B cell (primary cell): ENCODE results near the gene SMAD7. TPM values are rescaled to one million over a fixed set of nuclear protein-coding genes. Genes with fewer than 3 reads are reported as not detected.

Source experiments
- ATAC-seq: fragments of 200-7000 bp; cut with Tn5 transposase; one replicate; pipeline ENCODE4 v1.10.0; 2021; ENCODE audit warnings: low read depth, mild to moderate bottlenecking, moderate number of reproducible peaks, moderate library complexity
- CTCF ChIA-PET: fragments of 350-600 bp; sonication (Branson Sonifier 250); formaldehyde crosslinking; loops from one replicate; lab custom pipeline; 2021; ENCODE audit warnings: antibody characterized with exemption, inconsistent platforms; lab: Charles Lee
- POLR2A ChIA-PET: fragments of 350-600 bp; sonication (Branson Sonifier 250); formaldehyde crosslinking; loops from one replicate; lab custom pipeline; 2021; ENCODE audit warnings: antibody characterized with exemption; lab: Charles Lee
- DNase-seq: peaks from one replicate; pipeline ENCODE4 v3.0.0; 2013
- H2AFZ ChIP-seq: 2 replicates; pipeline ENCODE4 v1.6.1; 2012; ENCODE audit warnings: mild to moderate bottlenecking, low read depth, low read length; ENCODE audit not compliant: insufficient read depth, poor library complexity, severe bottlenecking
- H3K27ac ChIP-seq, 2 donors: 1 replicate in 1 of 2; 2 replicates in 1 of 2; pipeline ENCODE4 v1.5.1; 2012 to 2013; ENCODE audit warnings: low read length in 2 of 2, mild to moderate bottlenecking in 2 of 2, moderate library complexity in 1 of 2
- H3K27me3 ChIP-seq, 4 experiments: fragments of 200-600 bp in 1 of 4; sonication (generic) in 1 of 4; replicated peaks in 1 of 4; 1 replicate in 2 of 4; 2 replicates in 2 of 4; pipeline versions ENCODE4 v1.6.1 to v1.7.0; 2013 to 2016; ENCODE audit warnings: low read length in 3 of 4, mild to moderate bottlenecking in 2 of 4, mixed read lengths in 1 of 4, moderate library complexity in 1 of 4; ENCODE audit not compliant: insufficient read depth in 4 of 4, control insufficient read depth in 3 of 4; ENCODE audit errors: control extremely low read depth in 1 of 4
- H3K36me3 ChIP-seq, 2 experiments: replicated peaks in 1 of 2; 1 replicate in 1 of 2; 2 replicates in 1 of 2; pipeline versions ENCODE4 v1.6.1 to v1.7.1; 2013; ENCODE audit warnings: low read length in 1 of 2; ENCODE audit not compliant: insufficient read depth in 2 of 2, control insufficient read depth in 1 of 2; ENCODE audit errors: control extremely low read depth in 1 of 2, extremely low read depth in 1 of 2
- H3K4me1 ChIP-seq, 2 donors: fragments of 200-600 bp in 1 of 2; sonication (generic) in 1 of 2; 1 replicate in 1 of 2; 2 replicates in 1 of 2; pipeline versions ENCODE4 v1.5.1 to v1.6.1; 2013 to 2017; ENCODE audit warnings: low read length in 2 of 2; ENCODE audit not compliant: control insufficient read depth in 2 of 2, insufficient read depth in 2 of 2
- H3K4me2 ChIP-seq: replicated peaks from 2 replicates; pipeline ENCODE3; 2012; ENCODE audit warnings: mild to moderate bottlenecking, low read depth, low read length; ENCODE audit not compliant: poor library complexity, severe bottlenecking
- H3K4me3 ChIP-seq, 5 experiments: fragments of 200-600 bp in 1 of 5; sonication (generic) in 1 of 5; 1 replicate in 3 of 5; 2 replicates in 2 of 5; pipeline versions ENCODE4 v1.5.1 to v1.7.0; 2011 to 2016; ENCODE audit warnings: low read length in 4 of 5, mild to moderate bottlenecking in 4 of 5, low read depth in 2 of 5, control low read depth in 1 of 5, moderate library complexity in 1 of 5; ENCODE audit not compliant: insufficient read depth in 1 of 5; ENCODE audit errors: control extremely low read depth in 1 of 5, extremely low read depth in 1 of 5
- H3K79me2 ChIP-seq: fragments of 200-600 bp; sonication (generic); one replicate; pipeline ENCODE4 v1.6.0; 2016; ENCODE audit warnings: low read length; ENCODE audit not compliant: control insufficient read depth, insufficient read depth
- H3K9ac ChIP-seq: fragments of 200-600 bp; sonication (generic); 2 replicates; pipeline ENCODE4 v1.6.1; 2017; ENCODE audit warnings: mild to moderate bottlenecking, low read length, moderate library complexity
- H3K9me3 ChIP-seq, 3 donors: one replicate each; pipeline versions ENCODE4 v1.6.1 to v1.7.1; 2013; ENCODE audit warnings: low read length in 2 of 3; ENCODE audit not compliant: control insufficient read depth in 2 of 3, insufficient read depth in 1 of 3; ENCODE audit errors: control extremely low read depth in 1 of 3
- H4K20me1 ChIP-seq: 2 replicates; pipeline ENCODE4 v1.6.0; 2012; ENCODE audit warnings: mild to moderate bottlenecking, low read length; ENCODE audit not compliant: insufficient read depth, control insufficient read depth, poor library complexity, severe bottlenecking
- H3K27ac Mint-ChIP-seq: one replicate; pipeline ENCODE4 v1.8.0; 2021; ENCODE audit warnings: mixed read lengths
- H3K27me3 Mint-ChIP-seq: one replicate; pipeline ENCODE4 v1.8.0; 2021; ENCODE audit warnings: mixed read lengths
- H3K4me1 Mint-ChIP-seq: one replicate; pipeline ENCODE4 v1.8.0; 2021; ENCODE audit warnings: mixed read lengths
- H3K4me3 Mint-ChIP-seq: one replicate; pipeline ENCODE4 v1.8.0; 2021; ENCODE audit warnings: mixed read lengths
- H3K9me3 Mint-ChIP-seq: one replicate; pipeline ENCODE4 v1.8.0; 2022; ENCODE audit warnings: mixed read lengths; ENCODE audit not compliant: insufficient read depth
- EZH2 ChIP-seq: IDR thresholded peaks from 2 replicates; pipeline ENCODE4 v1.6.1; 2012; ENCODE audit warnings: borderline replicate concordance, low read depth, mild to moderate bottlenecking, moderate library complexity, low read length; ENCODE audit not compliant: insufficient read depth, poor library complexity, severe bottlenecking
- WGBS: methylation state at CpG from one replicate; pipeline ENCODE4 v1.1.5; 2013; ENCODE audit warnings: missing lambda C conversion rate; ENCODE audit not compliant: insufficient coverage; 5-methylcytosine and 5-hydroxymethylcytosine counted together
- intact Hi-C: fragments of 100-400 bp; cut with micrococcal nuclease; formaldehyde crosslinking; loops from one replicate; pipeline ENCODE4 v1.10.0; 2022
- polyA plus RNA-seq: library from polyadenylated mRNA; depleted of rRNA; stranded (reverse); fragments of >200 nt; gene quantifications from 2 replicates; pipeline ENCODE4 v1.2.3, GENCODE V29; 2012
- total RNA-seq, 2 donors: library from RNA; stranded (reverse); fragments of 120-200 nt in 1 of 2; gene quantifications; 1 replicate in 1 of 2; 2 replicates in 1 of 2; pipeline versions ENCODE4 v1.2.3 to v1.2.4, GENCODE V29; 2013 to 2022
- TF ChIP-seq, protein P1 (sequence below): fragments of 200-600 bp; IDR thresholded peaks from one replicate; pipeline ENCODE4 v1.8.0; 2022; ENCODE audit warnings: antibody characterized with exemption, mild to moderate bottlenecking

SMAD7 gene
- total and polyA plus RNA-seq, 2 donors (not counting 1 experiment from before 2014, with no cell fraction given): 10.1 to 20.9 TPM

DNA sequence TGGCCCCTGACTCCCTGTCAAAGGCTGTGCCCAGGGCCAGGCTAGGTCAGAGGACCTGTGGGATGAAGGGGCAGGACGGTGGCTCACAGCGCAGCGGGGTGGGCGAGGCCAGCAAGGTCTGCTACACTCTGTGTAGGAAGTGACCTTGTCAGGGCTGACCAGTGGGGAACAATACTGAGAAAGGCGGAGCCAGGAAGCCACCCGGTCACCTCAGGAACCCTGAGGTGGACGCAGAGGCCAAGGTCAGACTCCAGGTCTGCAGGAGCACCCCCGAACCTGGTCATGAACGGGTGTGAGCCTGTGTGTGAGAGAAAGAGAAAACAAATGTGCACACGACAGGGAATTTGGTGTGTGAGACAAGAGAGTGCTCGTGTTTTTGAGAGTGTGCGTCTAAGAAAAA is 72.3 kb downstream of the SMAD7 start:
- WGBS: 92% methylated on average over 12 of the region's 12 CpGs
- Histone ChIP-seq H3K4me2 (no peak overlapping the region), H4K20me1 (no peaks in the 10 kb centered on the region), H3K27me3 (peaks cover 0 to 2% (median 0%) of the 10 kb centered on the region in 4 experiments), H3K9ac (no peak overlapping the region), H3K36me3 (no peaks in the 10 kb centered on the region), H2AFZ (no peak overlapping the region), H3K27ac (no peak overlapping the region), H3K4me3 (no peak overlapping the region), H3K9me3 (no peaks in the 10 kb centered on the region), H3K79me2 (no peaks in the 10 kb centered on the region), H3K4me1 (no peaks in the 10 kb centered on the region)
- TF ChIP-seq EZH2: no peak
- TF ChIP-seq, protein P1, sequence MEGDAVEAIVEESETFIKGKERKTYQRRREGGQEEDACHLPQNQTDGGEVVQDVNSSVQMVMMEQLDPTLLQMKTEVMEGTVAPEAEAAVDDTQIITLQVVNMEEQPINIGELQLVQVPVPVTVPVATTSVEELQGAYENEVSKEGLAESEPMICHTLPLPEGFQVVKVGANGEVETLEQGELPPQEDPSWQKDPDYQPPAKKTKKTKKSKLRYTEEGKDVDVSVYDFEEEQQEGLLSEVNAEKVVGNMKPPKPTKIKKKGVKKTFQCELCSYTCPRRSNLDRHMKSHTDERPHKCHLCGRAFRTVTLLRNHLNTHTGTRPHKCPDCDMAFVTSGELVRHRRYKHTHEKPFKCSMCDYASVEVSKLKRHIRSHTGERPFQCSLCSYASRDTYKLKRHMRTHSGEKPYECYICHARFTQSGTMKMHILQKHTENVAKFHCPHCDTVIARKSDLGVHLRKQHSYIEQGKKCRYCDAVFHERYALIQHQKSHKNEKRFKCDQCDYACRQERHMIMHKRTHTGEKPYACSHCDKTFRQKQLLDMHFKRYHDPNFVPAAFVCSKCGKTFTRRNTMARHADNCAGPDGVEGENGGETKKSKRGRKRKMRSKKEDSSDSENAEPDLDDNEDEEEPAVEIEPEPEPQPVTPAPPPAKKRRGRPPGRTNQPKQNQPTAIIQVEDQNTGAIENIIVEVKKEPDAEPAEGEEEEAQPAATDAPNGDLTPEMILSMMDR: no peak
- no peak for ATAC-seq
- intact Hi-C loops: no loop called here
- DNase-seq: no peak
- POLR2A ChIA-PET: no interaction called here
- Mint-ChIP-seq H3K27me3 (peaks cover 4% of the 10 kb centered on the region), H3K4me3 (no peak overlapping the region), H3K9me3 (no peaks in the 10 kb centered on the region), H3K4me1 (no peaks in the 10 kb centered on the region), H3K27ac (no peak overlapping the region)
- CTCF ChIA-PET: no interaction called here

DNA sequence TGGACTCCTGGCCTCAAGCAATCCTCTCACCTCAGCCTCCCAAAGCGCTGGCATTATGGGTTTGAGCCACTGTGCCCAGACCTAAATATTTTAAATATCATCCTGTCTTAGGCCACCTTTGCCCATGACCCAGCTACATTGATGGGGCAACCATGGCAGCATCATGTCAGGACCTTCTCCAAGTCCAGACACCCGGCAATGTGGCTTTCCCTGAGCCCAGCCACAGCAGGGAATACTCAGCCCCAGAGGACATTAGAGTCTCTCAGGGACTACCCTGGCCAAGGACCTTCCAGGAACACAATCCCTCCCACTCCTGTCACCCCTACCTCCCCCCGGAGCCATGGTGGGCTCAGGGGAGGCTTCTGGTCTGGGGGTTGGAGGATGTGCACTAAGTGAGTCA is 72.8 kb downstream of the SMAD7 start:
- no peaks in the 10 kb centered on the region for H3K4me1 Mint-ChIP-seq
- H4K20me1 ChIP-seq: no peaks in the 10 kb centered on the region
- no peaks in the 10 kb centered on the region for H3K4me1 ChIP-seq
- H2AFZ ChIP-seq: no peak overlapping the region
- ATAC-seq: no peak
- DNase-seq: no peak
- no peak for TF ChIP-seq EZH2
- TF ChIP-seq, protein P1: no peak
- no peak overlapping the region for H3K27ac ChIP-seq
- H3K9me3 Mint-ChIP-seq: no peaks in the 10 kb centered on the region
- intact Hi-C loops: no loop called here
- POLR2A ChIA-PET: no interaction called here
- H3K4me2 ChIP-seq: no peak overlapping the region
- peaks cover 4% of the 10 kb centered on the region for H3K27me3 Mint-ChIP-seq
- no peak overlapping the region for H3K9ac ChIP-seq
- no peaks in the 10 kb centered on the region for H3K36me3 ChIP-seq
- CTCF ChIA-PET: no interaction called here
- H3K79me2 ChIP-seq: no peaks in the 10 kb centered on the region
- H3K4me3 Mint-ChIP-seq: no peak overlapping the region
- H3K9me3 ChIP-seq: no peaks in the 10 kb centered on the region
- 92% methylated on average over 2 of the region's 3 CpGs for WGBS
- no peak overlapping the region for H3K4me3 ChIP-seq
- no peak overlapping the region for H3K27ac Mint-ChIP-seq
- H3K27me3 ChIP-seq: peaks cover 0 to 2% (median 0%) of the 10 kb centered on the region in 4 experiments
